GM23338 (cell line): ENCODE data around the gene BEGAIN.

Experiments
- CREB1 ChIP-seq: fragments of 250-450 bp; sonication (Bioruptor Pico); IDR thresholded peaks from 2 replicates; pipeline ENCODE4 v1.5.0; 2020; ENCODE audit warnings: low read depth, mild to moderate bottlenecking, moderate library complexity
- EZH2phosphoT487 ChIP-seq: fragments of 200-600 bp; sonication (generic); IDR thresholded peaks from one replicate; pipeline ENCODE4 v1.8.1; 2018; ENCODE audit warnings: antibody characterized with exemption; ENCODE audit not compliant: unreplicated experiment
- POLR2AphosphoS5 ChIP-seq: IDR thresholded peaks from 2 replicates; pipeline ENCODE4 v1.6.1; 2016; ENCODE audit warnings: antibody characterized with exemption, low read depth
- STAT1 ChIP-seq: IDR thresholded peaks from one replicate; pipeline ENCODE4 v1.6.1; 2016; ENCODE audit warnings: antibody characterized with exemption; ENCODE audit not compliant: unreplicated experiment
- TF ChIP-seq, protein P1 (sequence below), 2 experiments: fragments of 200-600 bp in 1 of 2; sonication (generic) in 1 of 2; conservative IDR thresholded peaks; 2 replicates each; pipeline versions ENCODE4 v1.5.1 to v1.6.1; 2016 to 2017; ENCODE audit warnings: antibody characterized with exemption in 2 of 2, low read depth in 2 of 2, mild to moderate bottlenecking in 2 of 2, moderate library complexity in 1 of 2
- TF ChIP-seq, protein P2 (sequence below): IDR thresholded peaks from 2 replicates; pipeline ENCODE4 v1.6.1; 2016; ENCODE audit warnings: antibody characterized with exemption

DNA sequence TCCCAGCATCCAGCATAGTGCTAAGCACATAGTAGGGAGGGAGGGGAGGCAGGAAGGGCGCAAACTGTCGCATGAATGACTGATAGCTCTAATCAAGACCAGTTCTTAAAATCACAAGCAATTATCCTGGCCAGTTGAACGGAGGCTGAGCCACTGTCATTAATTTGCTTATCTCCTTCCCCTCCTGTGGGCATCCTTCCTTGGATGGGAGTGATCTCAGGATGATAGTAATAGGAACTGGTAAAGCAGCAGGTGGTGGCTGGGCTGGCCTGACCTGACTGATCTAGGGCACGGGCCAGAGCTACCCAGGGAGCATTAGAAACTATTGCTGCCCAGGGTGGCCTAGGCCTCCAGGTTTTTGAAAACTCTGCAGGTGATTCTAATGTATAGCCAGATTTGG, 97.0 kb downstream of the BEGAIN start:
- TF ChIP-seq, protein P1, sequence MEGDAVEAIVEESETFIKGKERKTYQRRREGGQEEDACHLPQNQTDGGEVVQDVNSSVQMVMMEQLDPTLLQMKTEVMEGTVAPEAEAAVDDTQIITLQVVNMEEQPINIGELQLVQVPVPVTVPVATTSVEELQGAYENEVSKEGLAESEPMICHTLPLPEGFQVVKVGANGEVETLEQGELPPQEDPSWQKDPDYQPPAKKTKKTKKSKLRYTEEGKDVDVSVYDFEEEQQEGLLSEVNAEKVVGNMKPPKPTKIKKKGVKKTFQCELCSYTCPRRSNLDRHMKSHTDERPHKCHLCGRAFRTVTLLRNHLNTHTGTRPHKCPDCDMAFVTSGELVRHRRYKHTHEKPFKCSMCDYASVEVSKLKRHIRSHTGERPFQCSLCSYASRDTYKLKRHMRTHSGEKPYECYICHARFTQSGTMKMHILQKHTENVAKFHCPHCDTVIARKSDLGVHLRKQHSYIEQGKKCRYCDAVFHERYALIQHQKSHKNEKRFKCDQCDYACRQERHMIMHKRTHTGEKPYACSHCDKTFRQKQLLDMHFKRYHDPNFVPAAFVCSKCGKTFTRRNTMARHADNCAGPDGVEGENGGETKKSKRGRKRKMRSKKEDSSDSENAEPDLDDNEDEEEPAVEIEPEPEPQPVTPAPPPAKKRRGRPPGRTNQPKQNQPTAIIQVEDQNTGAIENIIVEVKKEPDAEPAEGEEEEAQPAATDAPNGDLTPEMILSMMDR (conservative IDR thresholded peaks at IDR 0.05; ENCODE audit: low read depth in 2 of 2), result no peak
- TF ChIP-seq STAT1 (no peak), POLR2AphosphoS5 (no peak), EZH2phosphoT487 (no peak), CREB1 (no peak)
- TF ChIP-seq, protein P2, sequence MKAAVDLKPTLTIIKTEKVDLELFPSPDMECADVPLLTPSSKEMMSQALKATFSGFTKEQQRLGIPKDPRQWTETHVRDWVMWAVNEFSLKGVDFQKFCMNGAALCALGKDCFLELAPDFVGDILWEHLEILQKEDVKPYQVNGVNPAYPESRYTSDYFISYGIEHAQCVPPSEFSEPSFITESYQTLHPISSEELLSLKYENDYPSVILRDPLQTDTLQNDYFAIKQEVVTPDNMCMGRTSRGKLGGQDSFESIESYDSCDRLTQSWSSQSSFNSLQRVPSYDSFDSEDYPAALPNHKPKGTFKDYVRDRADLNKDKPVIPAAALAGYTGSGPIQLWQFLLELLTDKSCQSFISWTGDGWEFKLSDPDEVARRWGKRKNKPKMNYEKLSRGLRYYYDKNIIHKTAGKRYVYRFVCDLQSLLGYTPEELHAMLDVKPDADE, result no peak
